HEK293 (cell line): ENCODE data around the gene PRSS16.

Experiments
- CTCF ChIA-PET: fragments of 350-600 bp; formaldehyde crosslinking; extraction: SDS; loops from one replicate; lab custom pipeline; 2021; ENCODE audit warnings: antibody characterized with exemption; lab: Yijun Ruan, JAX
- POLR2A ChIA-PET: fragments of 300-600 bp; formaldehyde crosslinking; extraction: SDS; loops from one replicate; lab custom pipeline; 2020; ENCODE audit warnings: antibody characterized with exemption, inconsistent platforms; lab: Yijun Ruan, JAX
- H3K27ac ChIP-seq: fragments of 200-500 bp; sonication (Bioruptor generic); 2 replicates; pipeline ENCODE4 v1.5.1; 2014; ENCODE audit warnings: low read depth, low read length, control low read depth, inconsistent platforms; ENCODE audit errors: extremely low read depth
- H3K36me3 ChIP-seq, 2 experiments: fragments of 200-500 bp in 1 of 2; sonication (Bioruptor generic) in 1 of 2; 1 replicate in 1 of 2; 2 replicates in 1 of 2; pipeline ENCODE4 v1.5.1; 2014 to 2017; ENCODE audit warnings: inconsistent platforms in 2 of 2, low read length in 2 of 2; ENCODE audit not compliant: control insufficient read depth in 2 of 2, insufficient read depth in 1 of 2
- H3K4me1 ChIP-seq: fragments of 200-500 bp; sonication (Bioruptor generic); 2 replicates; pipeline ENCODE4 v1.5.1; 2014; ENCODE audit warnings: mild to moderate bottlenecking, low read length, inconsistent platforms; ENCODE audit not compliant: control insufficient read depth, insufficient read depth
- H3K4me3 ChIP-seq: 2 replicates; pipeline ENCODE4 v1.5.1; 2011; ENCODE audit warnings: low read depth, mild to moderate bottlenecking, control low read depth, low read length, moderate library complexity
- H3K9me3 ChIP-seq: fragments of 200-500 bp; sonication (Bioruptor generic); 2 replicates; pipeline ENCODE4 v1.5.1; 2014; ENCODE audit warnings: low read depth, low read length, inconsistent platforms; ENCODE audit not compliant: control insufficient read depth, insufficient read depth
- AEBP2 ChIP-seq: fragments of 450-650 bp; formaldehyde crosslinking; IDR thresholded peaks from 2 replicates; pipeline ENCODE4 v1.5.1; 2016; ENCODE audit warnings: missing biosample characterization, missing genetic modification characterization, borderline replicate concordance
- ELK4 ChIP-seq: IDR thresholded peaks from 2 replicates; pipeline ENCODE4 v1.6.1; 2011; ENCODE audit warnings: mild to moderate bottlenecking, low read depth, low read length, borderline replicate concordance
- ZBTB6 ChIP-seq: fragments of 450-650 bp; formaldehyde crosslinking; IDR thresholded peaks from 2 replicates; pipeline ENCODE4 v1.5.1; 2017; ENCODE audit warnings: missing biosample characterization, missing genetic modification characterization
- ZFP3 ChIP-seq: fragments of 450-650 bp; formaldehyde crosslinking; IDR thresholded peaks from 2 replicates; pipeline ENCODE4 v1.5.1; 2016; ENCODE audit warnings: low read depth, missing biosample characterization, missing genetic modification characterization
- ZFP37 ChIP-seq: fragments of 450-650 bp; formaldehyde crosslinking; IDR thresholded peaks from 2 replicates; pipeline ENCODE4 v1.5.1; 2016; ENCODE audit warnings: missing biosample characterization, missing genetic modification characterization
- ZNF114 ChIP-seq: fragments of 450-650 bp; formaldehyde crosslinking; IDR thresholded peaks from 2 replicates; pipeline ENCODE4 v1.5.0; 2017; ENCODE audit warnings: missing biosample characterization, missing genetic modification characterization
- ZNF221 ChIP-seq: fragments of 450-650 bp; formaldehyde crosslinking; IDR thresholded peaks from 2 replicates; pipeline ENCODE4 v1.5.1; 2017; ENCODE audit warnings: missing biosample characterization, missing genetic modification characterization, borderline replicate concordance
- ZNF23 ChIP-seq: fragments of 450-650 bp; formaldehyde crosslinking; IDR thresholded peaks from 2 replicates; pipeline ENCODE4 v1.5.1; 2016; ENCODE audit warnings: missing biosample characterization, missing genetic modification characterization, borderline replicate concordance
- ZNF302 ChIP-seq: fragments of 450-650 bp; formaldehyde crosslinking; IDR thresholded peaks from 2 replicates; pipeline ENCODE4 v1.5.1; 2016; ENCODE audit warnings: missing biosample characterization, missing genetic modification characterization, low read depth
- ZNF423 ChIP-seq: fragments of 450-650 bp; formaldehyde crosslinking; IDR thresholded peaks from 2 replicates; pipeline ENCODE4 v1.5.1; 2016; ENCODE audit warnings: missing biosample characterization, missing genetic modification characterization
- ZNF514 ChIP-seq: fragments of 450-650 bp; formaldehyde crosslinking; IDR thresholded peaks from 2 replicates; pipeline ENCODE4 v1.5.1; 2016; ENCODE audit warnings: missing biosample characterization, missing genetic modification characterization
- ZNF518A ChIP-seq: fragments of 450-650 bp; formaldehyde crosslinking; conservative IDR thresholded peaks from 2 replicates; pipeline ENCODE4 v1.5.1; 2016; ENCODE audit warnings: low read depth, missing biosample characterization, missing genetic modification characterization
- ZNF610 ChIP-seq: fragments of 450-650 bp; formaldehyde crosslinking; IDR thresholded peaks from 2 replicates; pipeline ENCODE4 v1.5.1; 2016; ENCODE audit warnings: missing biosample characterization, missing genetic modification characterization, borderline replicate concordance
- ZSCAN23 ChIP-seq: fragments of 450-650 bp; formaldehyde crosslinking; IDR thresholded peaks from 2 replicates; pipeline ENCODE4 v1.5.1; 2016; ENCODE audit warnings: missing biosample characterization, missing genetic modification characterization
- ZXDB ChIP-seq: fragments of 450-650 bp; formaldehyde crosslinking; IDR thresholded peaks from 2 replicates; pipeline ENCODE4 v1.5.1; 2016; ENCODE audit warnings: missing biosample characterization, missing genetic modification characterization

PRSS16 gene

GRCh38 chr6:27241443-27241842 lies 6.1 kb upstream of the PRSS16 start (continued):
- TF ChIP-seq ZNF302 (tag by site-specific recombination) (no peak), ZNF610 (no peak), ZSCAN23 (tag by site-specific recombination) (no peak), AEBP2 (tag by site-specific recombination) (no peak), ZXDB (no peak), ZNF423 (tag by site-specific recombination) (peak; percentile 36; the same call in 1 of the 2 replicates), ZBTB6 (no peak)
- TF ChIP-seq, all 188 proteins: peak for 27

GRCh38 chr6:27242589-27243265 lies 4.8 kb upstream of the PRSS16 start:
- Histone ChIP-seq H3K4me1 (no peaks in the 10 kb centered on the region), H3K4me3 (no peak overlapping the region), H3K9me3 (no peaks in the 10 kb centered on the region), H3K36me3 (no peaks in the 10 kb centered on the region), H3K27ac (no peak overlapping the region)
- ChIA-PET CTCF (interaction anchor here (0.6 kb wide), 1 partner anchor 9 kb away, joined by 3 read pairs; no protein-coding TSS in a partner anchor), POLR2A (interaction anchor here (1.0 kb wide), 1 partner anchor 9 kb away, joined by 3 read pairs; no protein-coding TSS in a partner anchor)
- TF ChIP-seq ZNF23 (no peak), ELK4 (no peak), ZNF114 (tag by site-specific recombination) (no peak), ZFP37 (tag by site-specific recombination) (no peak), ZFP3 (tag by site-specific recombination) (no peak), ZNF514 (tag by site-specific recombination) (no peak), ZNF221 (tag by site-specific recombination) (no peak), ZNF518A (no peak)
